ENCODE data around the gene NHS.

The NHS gene

GRCh38 chrX:17377091-17377717 lies 2.2 kb downstream of the NHS start:
- no peak for TF ChIP-seq POLR2A (IDR thresholded peaks at IDR 0.05; ENCODE audit: low read depth, low read length)
- DNase-seq (ENCODE audit: insufficient read length, low spot score) (peak; percentile 19), FAIRE-seq (no peak)

GRCh38 chrX:17377795-17378194 lies 2.8 kb downstream of the NHS start:
- TF ChIP-seq POLR2A (IDR thresholded peaks at IDR 0.05; ENCODE audit: low read depth, low read length), result no peak
- no peak for DNase-seq (ENCODE audit: insufficient read length, low spot score)
- no peak for FAIRE-seq

GRCh38 chrX:17380221-17380620 lies 5.2 kb downstream of the NHS start:
- TF ChIP-seq POLR2A (IDR thresholded peaks at IDR 0.05; ENCODE audit: low read depth, low read length), result no peak
- DNase-seq (ENCODE audit: insufficient read length, low spot score), result no peak
- FAIRE-seq, result no peak

GRCh38 chrX:17390419-17390850 lies 15.4 kb downstream of the NHS start:
- no peak for DNase-seq (ENCODE audit: insufficient read length, low spot score)
- FAIRE-seq, result no peak
- TF ChIP-seq POLR2A (IDR thresholded peaks at IDR 0.05; ENCODE audit: low read depth, low read length), result no peak

- DNase-seq (ENCODE audit: insufficient read length, low spot score), result no peak
- TF ChIP-seq POLR2A (IDR thresholded peaks at IDR 0.05; ENCODE audit: low read depth, low read length), result no peak
- FAIRE-seq, result no peak
Observed at GRCh38 chrX:17395154-17395553, 20.2 kb downstream of the NHS start.

GRCh38 chrX:17397074-17397473 lies 22.1 kb downstream of the NHS start:
- DNase-seq (ENCODE audit: insufficient read length, low spot score) (no peak), FAIRE-seq (no peak)
- no peak for TF ChIP-seq POLR2A (IDR thresholded peaks at IDR 0.05; ENCODE audit: low read depth, low read length)

- FAIRE-seq (no peak), DNase-seq (ENCODE audit: insufficient read length, low spot score) (no peak)
- TF ChIP-seq POLR2A (IDR thresholded peaks at IDR 0.05; ENCODE audit: low read depth, low read length), result no peak
Observed at GRCh38 chrX:17403189-17403691, 28.2 kb downstream of the NHS start.

GRCh38 chrX:17403972-17404371 lies 29.0 kb downstream of the NHS start:
- FAIRE-seq, result no peak
- DNase-seq (ENCODE audit: insufficient read length, low spot score), result no peak
- no peak for TF ChIP-seq POLR2A (IDR thresholded peaks at IDR 0.05; ENCODE audit: low read depth, low read length)

GRCh38 chrX:17405225-17405969 lies 30.4 kb downstream of the NHS start:
- DNase-seq (ENCODE audit: insufficient read length, low spot score) (no peak), FAIRE-seq (no peak)
- no peak for TF ChIP-seq POLR2A (IDR thresholded peaks at IDR 0.05; ENCODE audit: low read depth, low read length)

- DNase-seq (ENCODE audit: insufficient read length, low spot score) (no peak), FAIRE-seq (no peak)
- no peak for TF ChIP-seq POLR2A (IDR thresholded peaks at IDR 0.05; ENCODE audit: low read depth, low read length)
Observed at GRCh38 chrX:17409566-17410290, 34.7 kb downstream of the NHS start.

GRCh38 chrX:17410651-17411050 lies 35.7 kb downstream of the NHS start:
- FAIRE-seq (no peak), DNase-seq (ENCODE audit: insufficient read length, low spot score) (no peak)
- TF ChIP-seq POLR2A (IDR thresholded peaks at IDR 0.05; ENCODE audit: low read depth, low read length), result no peak

GRCh38 chrX:17411205-17411604 lies 36.2 kb downstream of the NHS start:
- DNase-seq (ENCODE audit: insufficient read length, low spot score) (no peak), FAIRE-seq (no peak)
- TF ChIP-seq POLR2A (IDR thresholded peaks at IDR 0.05; ENCODE audit: low read depth, low read length), result no peak

- FAIRE-seq, result no peak
- DNase-seq (ENCODE audit: insufficient read length, low spot score), result no peak
- TF ChIP-seq POLR2A (IDR thresholded peaks at IDR 0.05; ENCODE audit: low read depth, low read length), result no peak
Observed at GRCh38 chrX:17412692-17413091, 37.7 kb downstream of the NHS start.

- no peak for FAIRE-seq
- no peak for TF ChIP-seq POLR2A (IDR thresholded peaks at IDR 0.05; ENCODE audit: low read depth, low read length)
Observed at GRCh38 chrX:17413228-17413627, 38.2 kb downstream of the NHS start.

More at GRCh38 chrX:17413228-17413627, 38.2 kb downstream of the NHS start:
- DNase-seq (ENCODE audit: insufficient read length, low spot score), result no peak

Data from H54 (cell line).